ENCODE data around the gene PHF23. TPM values are rescaled to one million over a fixed set of nuclear protein-coding genes. Genes with fewer than 3 reads are reported as not detected.

PHF23 gene
- total and polyA plus RNA-seq, 9 of the 15 experiments (the other 6 are each of a cell fraction or from before 2014, with no cell fraction given) = 7.4 to 87.5 (median 33.7) TPM

DNA sequence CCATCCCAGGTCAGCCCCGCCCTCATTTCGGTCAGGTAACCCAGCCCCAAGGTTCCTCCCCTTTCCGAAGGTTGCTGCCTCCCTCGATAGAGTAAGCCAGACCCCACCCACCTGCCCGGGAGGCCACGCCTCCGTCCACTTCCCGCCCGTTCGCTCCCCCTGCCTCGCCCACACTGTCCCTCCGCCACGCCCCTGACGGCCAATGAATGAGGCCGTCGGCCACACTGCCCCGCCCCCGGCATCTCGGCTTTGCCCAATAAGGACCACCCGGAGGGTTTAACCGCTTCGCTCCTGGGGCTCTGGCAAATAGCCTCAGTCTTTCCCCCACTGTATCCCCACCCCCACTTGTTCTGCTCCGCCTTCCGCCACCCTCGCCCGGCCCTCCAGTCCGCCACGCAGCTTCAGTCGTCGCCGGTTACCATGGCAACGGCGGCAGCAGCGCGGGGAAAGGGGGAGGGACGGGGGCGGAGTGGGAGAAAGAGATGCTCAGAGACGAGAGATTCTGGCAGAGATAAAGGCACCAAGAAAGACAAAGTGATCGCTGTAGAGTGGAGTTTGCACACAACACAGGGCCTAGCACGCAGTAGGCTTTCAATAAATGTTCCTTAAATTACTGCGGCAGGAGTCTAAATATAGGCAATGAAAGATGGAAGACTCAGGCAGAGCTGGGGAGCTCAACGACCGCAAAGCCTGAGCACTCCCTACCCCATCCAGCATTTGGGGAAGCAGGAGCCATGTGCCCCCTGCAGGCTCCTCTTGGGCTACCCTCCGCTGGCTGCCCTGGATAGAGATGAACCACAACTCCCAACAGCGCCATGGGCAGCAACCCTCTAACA, 24.7 kb downstream of the PHF23 start (continued):
- TF ChIP-seq, protein P1, sequence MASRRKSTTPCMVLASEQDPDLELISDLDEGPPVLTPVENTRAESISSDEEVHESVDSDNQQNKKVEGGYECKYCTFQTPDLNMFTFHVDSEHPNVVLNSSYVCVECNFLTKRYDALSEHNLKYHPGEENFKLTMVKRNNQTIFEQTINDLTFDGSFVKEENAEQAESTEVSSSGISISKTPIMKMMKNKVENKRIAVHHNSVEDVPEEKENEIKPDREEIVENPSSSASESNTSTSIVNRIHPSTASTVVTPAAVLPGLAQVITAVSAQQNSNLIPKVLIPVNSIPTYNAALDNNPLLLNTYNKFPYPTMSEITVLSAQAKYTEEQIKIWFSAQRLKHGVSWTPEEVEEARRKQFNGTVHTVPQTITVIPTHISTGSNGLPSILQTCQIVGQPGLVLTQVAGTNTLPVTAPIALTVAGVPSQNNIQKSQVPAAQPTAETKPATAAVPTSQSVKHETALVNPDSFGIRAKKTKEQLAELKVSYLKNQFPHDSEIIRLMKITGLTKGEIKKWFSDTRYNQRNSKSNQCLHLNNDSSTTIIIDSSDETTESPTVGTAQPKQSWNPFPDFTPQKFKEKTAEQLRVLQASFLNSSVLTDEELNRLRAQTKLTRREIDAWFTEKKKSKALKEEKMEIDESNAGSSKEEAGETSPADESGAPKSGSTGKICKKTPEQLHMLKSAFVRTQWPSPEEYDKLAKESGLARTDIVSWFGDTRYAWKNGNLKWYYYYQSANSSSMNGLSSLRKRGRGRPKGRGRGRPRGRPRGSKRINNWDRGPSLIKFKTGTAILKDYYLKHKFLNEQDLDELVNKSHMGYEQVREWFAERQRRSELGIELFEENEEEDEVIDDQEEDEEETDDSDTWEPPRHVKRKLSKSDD (conservative IDR thresholded peaks at IDR 0.05; ENCODE audit: low read length) = no peak
- TF ChIP-seq, protein P2, sequence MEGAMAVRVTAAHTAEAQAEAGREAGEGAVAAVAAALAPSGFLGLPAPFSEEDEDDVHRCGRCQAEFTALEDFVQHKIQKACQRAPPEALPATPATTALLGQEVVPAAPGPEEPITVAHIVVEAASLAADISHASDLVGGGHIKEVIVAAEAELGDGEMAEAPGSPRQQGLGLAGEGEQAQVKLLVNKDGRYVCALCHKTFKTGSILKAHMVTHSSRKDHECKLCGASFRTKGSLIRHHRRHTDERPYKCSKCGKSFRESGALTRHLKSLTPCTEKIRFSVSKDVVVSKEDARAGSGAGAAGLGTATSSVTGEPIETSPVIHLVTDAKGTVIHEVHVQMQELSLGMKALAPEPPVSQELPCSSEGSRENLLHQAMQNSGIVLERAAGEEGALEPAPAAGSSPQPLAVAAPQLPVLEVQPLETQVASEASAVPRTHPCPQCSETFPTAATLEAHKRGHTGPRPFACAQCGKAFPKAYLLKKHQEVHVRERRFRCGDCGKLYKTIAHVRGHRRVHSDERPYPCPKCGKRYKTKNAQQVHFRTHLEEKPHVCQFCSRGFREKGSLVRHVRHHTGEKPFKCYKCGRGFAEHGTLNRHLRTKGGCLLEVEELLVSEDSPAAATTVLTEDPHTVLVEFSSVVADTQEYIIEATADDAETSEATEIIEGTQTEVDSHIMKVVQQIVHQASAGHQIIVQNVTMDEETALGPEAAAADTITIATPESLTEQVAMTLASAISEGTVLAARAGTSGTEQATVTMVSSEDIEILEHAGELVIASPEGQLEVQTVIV (CRISPR knock-in tag; IDR thresholded peaks at IDR 0.05; ENCODE audit: borderline replicate concordance) = no peak
- TF ChIP-seq, protein P3, sequence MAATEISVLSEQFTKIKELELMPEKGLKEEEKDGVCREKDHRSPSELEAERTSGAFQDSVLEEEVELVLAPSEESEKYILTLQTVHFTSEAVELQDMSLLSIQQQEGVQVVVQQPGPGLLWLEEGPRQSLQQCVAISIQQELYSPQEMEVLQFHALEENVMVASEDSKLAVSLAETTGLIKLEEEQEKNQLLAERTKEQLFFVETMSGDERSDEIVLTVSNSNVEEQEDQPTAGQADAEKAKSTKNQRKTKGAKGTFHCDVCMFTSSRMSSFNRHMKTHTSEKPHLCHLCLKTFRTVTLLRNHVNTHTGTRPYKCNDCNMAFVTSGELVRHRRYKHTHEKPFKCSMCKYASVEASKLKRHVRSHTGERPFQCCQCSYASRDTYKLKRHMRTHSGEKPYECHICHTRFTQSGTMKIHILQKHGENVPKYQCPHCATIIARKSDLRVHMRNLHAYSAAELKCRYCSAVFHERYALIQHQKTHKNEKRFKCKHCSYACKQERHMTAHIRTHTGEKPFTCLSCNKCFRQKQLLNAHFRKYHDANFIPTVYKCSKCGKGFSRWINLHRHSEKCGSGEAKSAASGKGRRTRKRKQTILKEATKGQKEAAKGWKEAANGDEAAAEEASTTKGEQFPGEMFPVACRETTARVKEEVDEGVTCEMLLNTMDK (IDR thresholded peaks at IDR 0.05; ENCODE audit: borderline replicate concordance, insufficient read depth, low read depth, low read length, poor library complexity, severe bottlenecking) = peak; percentile 84
- no peak for TF ChIP-seq TARDBP (IDR thresholded peaks at IDR 0.05)
- TF ChIP-seq, protein P4, sequence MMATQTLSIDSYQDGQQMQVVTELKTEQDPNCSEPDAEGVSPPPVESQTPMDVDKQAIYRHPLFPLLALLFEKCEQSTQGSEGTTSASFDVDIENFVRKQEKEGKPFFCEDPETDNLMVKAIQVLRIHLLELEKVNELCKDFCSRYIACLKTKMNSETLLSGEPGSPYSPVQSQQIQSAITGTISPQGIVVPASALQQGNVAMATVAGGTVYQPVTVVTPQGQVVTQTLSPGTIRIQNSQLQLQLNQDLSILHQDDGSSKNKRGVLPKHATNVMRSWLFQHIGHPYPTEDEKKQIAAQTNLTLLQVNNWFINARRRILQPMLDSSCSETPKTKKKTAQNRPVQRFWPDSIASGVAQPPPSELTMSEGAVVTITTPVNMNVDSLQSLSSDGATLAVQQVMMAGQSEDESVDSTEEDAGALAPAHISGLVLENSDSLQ (IDR thresholded peaks at IDR 0.05) = peak; percentile 85
- TF ChIP-seq GTF2E2 (tag; IDR thresholded peaks at IDR 0.05) = no peak
- TF ChIP-seq, protein P5, sequence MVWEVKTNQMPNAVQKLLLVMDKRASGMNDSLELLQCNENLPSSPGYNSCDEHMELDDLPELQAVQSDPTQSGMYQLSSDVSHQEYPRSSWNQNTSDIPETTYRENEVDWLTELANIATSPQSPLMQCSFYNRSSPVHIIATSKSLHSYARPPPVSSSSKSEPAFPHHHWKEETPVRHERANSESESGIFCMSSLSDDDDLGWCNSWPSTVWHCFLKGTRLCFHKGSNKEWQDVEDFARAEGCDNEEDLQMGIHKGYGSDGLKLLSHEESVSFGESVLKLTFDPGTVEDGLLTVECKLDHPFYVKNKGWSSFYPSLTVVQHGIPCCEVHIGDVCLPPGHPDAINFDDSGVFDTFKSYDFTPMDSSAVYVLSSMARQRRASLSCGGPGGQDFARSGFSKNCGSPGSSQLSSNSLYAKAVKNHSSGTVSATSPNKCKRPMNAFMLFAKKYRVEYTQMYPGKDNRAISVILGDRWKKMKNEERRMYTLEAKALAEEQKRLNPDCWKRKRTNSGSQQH (CRISPR knock-in tag; IDR thresholded peaks at IDR 0.05) = peak; percentile 64; the same call in 1 of the 2 replicates
- TF ChIP-seq, protein P6, sequence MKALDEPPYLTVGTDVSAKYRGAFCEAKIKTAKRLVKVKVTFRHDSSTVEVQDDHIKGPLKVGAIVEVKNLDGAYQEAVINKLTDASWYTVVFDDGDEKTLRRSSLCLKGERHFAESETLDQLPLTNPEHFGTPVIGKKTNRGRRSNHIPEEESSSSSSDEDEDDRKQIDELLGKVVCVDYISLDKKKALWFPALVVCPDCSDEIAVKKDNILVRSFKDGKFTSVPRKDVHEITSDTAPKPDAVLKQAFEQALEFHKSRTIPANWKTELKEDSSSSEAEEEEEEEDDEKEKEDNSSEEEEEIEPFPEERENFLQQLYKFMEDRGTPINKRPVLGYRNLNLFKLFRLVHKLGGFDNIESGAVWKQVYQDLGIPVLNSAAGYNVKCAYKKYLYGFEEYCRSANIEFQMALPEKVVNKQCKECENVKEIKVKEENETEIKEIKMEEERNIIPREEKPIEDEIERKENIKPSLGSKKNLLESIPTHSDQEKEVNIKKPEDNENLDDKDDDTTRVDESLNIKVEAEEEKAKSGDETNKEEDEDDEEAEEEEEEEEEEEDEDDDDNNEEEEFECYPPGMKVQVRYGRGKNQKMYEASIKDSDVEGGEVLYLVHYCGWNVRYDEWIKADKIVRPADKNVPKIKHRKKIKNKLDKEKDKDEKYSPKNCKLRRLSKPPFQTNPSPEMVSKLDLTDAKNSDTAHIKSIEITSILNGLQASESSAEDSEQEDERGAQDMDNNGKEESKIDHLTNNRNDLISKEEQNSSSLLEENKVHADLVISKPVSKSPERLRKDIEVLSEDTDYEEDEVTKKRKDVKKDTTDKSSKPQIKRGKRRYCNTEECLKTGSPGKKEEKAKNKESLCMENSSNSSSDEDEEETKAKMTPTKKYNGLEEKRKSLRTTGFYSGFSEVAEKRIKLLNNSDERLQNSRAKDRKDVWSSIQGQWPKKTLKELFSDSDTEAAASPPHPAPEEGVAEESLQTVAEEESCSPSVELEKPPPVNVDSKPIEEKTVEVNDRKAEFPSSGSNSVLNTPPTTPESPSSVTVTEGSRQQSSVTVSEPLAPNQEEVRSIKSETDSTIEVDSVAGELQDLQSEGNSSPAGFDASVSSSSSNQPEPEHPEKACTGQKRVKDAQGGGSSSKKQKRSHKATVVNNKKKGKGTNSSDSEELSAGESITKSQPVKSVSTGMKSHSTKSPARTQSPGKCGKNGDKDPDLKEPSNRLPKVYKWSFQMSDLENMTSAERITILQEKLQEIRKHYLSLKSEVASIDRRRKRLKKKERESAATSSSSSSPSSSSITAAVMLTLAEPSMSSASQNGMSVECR (CRISPR knock-in tag; IDR thresholded peaks at IDR 0.05) = no peak; the same call in 1 of the 2 replicates
- no peak for TF ChIP-seq CAMTA2 (CRISPR knock-in tag; conservative IDR thresholded peaks at IDR 0.05)
- TF ChIP-seq HOXB6 (CRISPR knock-in tag; IDR thresholded peaks at IDR 0.05; ENCODE audit: borderline replicate concordance) = no peak

All from K562 (cell line).